DMS79 (cell line): ENCODE results near the gene FAM186B.

Source experiments
- DNase-seq: peaks from one replicate; lab custom pipeline; 2025; lab: John Stamatoyannopoulos, UW

Gene FAM186B

GRCh38 chr12:49537752-49538509, 67.5 kb downstream of the FAM186B start:
- DNase-seq: no peak
